Measurements from ENCODE around the gene KCNQ5. TPM values are rescaled to one million over a fixed set of nuclear protein-coding genes. Genes with fewer than 3 reads are reported as not detected.

KCNQ5 gene
- total RNA-seq, 1 experiment from 2014 or later, result 2.1 TPM

GRCh38 chr6:73049971-73050594, 428.2 kb downstream of the KCNQ5 start:
- no peak for DNase-seq (ENCODE audit: low spot score)

GRCh38 chr6:73050706-73051105, 428.8 kb downstream of the KCNQ5 start:
- DNase-seq (ENCODE audit: low spot score), result no peak

GRCh38 chr6:73051147-73051546, 429.3 kb downstream of the KCNQ5 start:
- no peak for DNase-seq (ENCODE audit: low spot score)

- no peak for DNase-seq (ENCODE audit: low spot score)
These were observed 433.1 kb downstream of the KCNQ5 start for GRCh38 chr6:73054958-73055357.

GRCh38 chr6:73058736-73059135, 436.9 kb downstream of the KCNQ5 start:
- no peak for DNase-seq (ENCODE audit: low spot score)

GRCh38 chr6:73062130-73062529, 440.3 kb downstream of the KCNQ5 start:
- DNase-seq (ENCODE audit: low spot score), result no peak

GRCh38 chr6:73062837-73063236, 441.0 kb downstream of the KCNQ5 start:
- DNase-seq (ENCODE audit: low spot score), result no peak

- no peak for DNase-seq (ENCODE audit: low spot score)
These were observed 442.4 kb downstream of the KCNQ5 start for GRCh38 chr6:73064266-73064665.

- no peak for DNase-seq (ENCODE audit: low spot score)
These were observed 451.4 kb downstream of the KCNQ5 start for GRCh38 chr6:73073238-73073637.

GRCh38 chr6:73074175-73074574, 452.3 kb downstream of the KCNQ5 start:
- DNase-seq (ENCODE audit: low spot score), result no peak

- DNase-seq (ENCODE audit: low spot score), result no peak
These were observed 454.5 kb downstream of the KCNQ5 start for GRCh38 chr6:73076211-73076954.

- DNase-seq (ENCODE audit: low spot score), result no peak
These were observed 456.5 kb downstream of the KCNQ5 start for GRCh38 chr6:73078333-73078862.

GRCh38 chr6:73078908-73079610, 457.2 kb downstream of the KCNQ5 start:
- DNase-seq (ENCODE audit: low spot score), result no peak

GRCh38 chr6:73079611-73079955, 457.7 kb downstream of the KCNQ5 start:
- peak; percentile 21 for DNase-seq (ENCODE audit: low spot score)

GRCh38 chr6:73079978-73080377, 458.1 kb downstream of the KCNQ5 start:
- no peak for DNase-seq (ENCODE audit: low spot score)

GRCh38 chr6:73081955-73082354, 460.1 kb downstream of the KCNQ5 start:
- DNase-seq (ENCODE audit: low spot score), result no peak

- DNase-seq (ENCODE audit: low spot score), result no peak
These were observed 462.0 kb downstream of the KCNQ5 start for GRCh38 chr6:73083886-73084285.

- DNase-seq (ENCODE audit: low spot score), result no peak
These were observed 463.6 kb downstream of the KCNQ5 start for GRCh38 chr6:73085443-73085871.

GRCh38 chr6:73086726-73087125, 464.9 kb downstream of the KCNQ5 start:
- no peak for DNase-seq (ENCODE audit: low spot score)

GRCh38 chr6:73088138-73088813, 466.4 kb downstream of the KCNQ5 start:
- no peak for DNase-seq (ENCODE audit: low spot score)

GRCh38 chr6:73104921-73105320, 483.1 kb downstream of the KCNQ5 start:
- DNase-seq (ENCODE audit: low spot score), result no peak

- no peak for DNase-seq (ENCODE audit: low spot score)
These were observed 485.2 kb downstream of the KCNQ5 start for GRCh38 chr6:73107016-73107415.
